Stimulated activated CD4-positive, alpha-beta T cell treated with anti-CD3 and anti-CD28 coated beads, Interleukin-2, amount 100 ng/mL, for 4 hours (primary cell): Measurements from ENCODE around the gene TSPAN7.

Source experiments
- DNase-seq: peaks from one replicate; pipeline ENCODE4 v3.0.0-alpha.2; 2020; ENCODE audit warnings: low read depth

The TSPAN7 gene

DNA sequence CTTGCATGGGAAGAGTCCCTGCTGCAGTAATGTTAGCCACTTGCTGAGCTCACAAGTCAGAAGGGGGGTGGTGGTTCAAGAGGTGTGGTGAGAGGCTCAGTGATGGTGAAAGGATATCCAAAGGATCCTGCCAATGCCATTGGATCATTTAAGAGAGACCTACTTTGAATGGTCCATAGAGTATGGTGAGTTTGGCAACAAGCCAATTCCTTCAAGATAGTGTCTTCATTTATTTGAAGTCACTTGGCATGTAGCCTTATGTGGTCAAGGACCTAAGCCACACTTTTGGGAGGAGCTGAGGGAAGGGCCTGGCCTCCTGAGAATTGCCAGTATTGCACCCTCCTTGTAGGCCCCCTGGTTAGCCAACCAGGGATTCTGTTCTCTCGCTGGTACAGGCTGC is 87.9 kb downstream of the TSPAN7 start:
- no peak for DNase-seq

DNA sequence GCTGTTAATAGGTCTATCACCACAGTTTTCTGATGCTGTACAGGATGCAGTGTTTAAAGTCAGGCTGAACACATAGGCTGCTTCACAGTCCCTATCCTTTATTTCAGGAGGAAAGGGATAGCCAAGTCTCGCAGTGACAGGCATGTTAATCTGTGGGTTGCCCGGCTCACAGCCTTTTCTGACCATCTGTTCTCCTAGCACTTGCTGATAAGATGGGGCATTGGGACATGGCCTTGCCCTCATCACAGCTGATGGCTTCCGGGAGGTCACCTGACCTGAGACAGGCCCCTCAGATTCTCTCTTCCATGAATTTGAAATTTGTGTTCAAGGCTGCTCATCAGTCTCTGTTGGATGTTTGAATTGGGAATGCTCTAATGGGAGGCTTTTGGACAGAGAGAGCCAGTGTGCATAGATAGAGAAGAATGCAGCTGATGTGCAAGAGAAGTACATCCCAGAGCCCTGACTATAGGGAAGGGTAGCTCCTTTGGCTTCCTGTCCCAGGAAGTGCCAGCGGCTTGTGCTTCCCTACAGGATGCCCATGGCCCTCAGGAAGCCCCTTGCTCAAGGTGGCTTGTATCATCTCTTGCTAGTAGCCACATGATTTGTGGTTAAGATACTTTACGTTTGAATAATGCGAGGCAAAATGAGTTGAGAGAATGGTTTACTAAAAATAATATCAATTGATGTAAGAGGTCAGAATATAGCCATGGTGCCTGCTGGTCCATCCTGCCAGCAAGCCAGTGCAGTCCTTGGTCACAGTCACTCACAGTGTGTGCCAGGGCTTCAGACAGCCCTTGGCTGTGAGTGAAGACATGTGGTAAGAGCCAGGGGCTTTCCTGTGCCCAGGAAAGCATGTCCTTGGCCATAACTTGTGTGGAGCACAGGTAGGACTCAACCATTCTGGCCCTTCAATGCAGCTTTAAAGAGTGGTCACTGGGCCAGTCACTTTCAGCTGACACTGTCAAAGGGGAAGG is 88.6 kb downstream of the TSPAN7 start:
- DNase-seq, result no peak

DNA sequence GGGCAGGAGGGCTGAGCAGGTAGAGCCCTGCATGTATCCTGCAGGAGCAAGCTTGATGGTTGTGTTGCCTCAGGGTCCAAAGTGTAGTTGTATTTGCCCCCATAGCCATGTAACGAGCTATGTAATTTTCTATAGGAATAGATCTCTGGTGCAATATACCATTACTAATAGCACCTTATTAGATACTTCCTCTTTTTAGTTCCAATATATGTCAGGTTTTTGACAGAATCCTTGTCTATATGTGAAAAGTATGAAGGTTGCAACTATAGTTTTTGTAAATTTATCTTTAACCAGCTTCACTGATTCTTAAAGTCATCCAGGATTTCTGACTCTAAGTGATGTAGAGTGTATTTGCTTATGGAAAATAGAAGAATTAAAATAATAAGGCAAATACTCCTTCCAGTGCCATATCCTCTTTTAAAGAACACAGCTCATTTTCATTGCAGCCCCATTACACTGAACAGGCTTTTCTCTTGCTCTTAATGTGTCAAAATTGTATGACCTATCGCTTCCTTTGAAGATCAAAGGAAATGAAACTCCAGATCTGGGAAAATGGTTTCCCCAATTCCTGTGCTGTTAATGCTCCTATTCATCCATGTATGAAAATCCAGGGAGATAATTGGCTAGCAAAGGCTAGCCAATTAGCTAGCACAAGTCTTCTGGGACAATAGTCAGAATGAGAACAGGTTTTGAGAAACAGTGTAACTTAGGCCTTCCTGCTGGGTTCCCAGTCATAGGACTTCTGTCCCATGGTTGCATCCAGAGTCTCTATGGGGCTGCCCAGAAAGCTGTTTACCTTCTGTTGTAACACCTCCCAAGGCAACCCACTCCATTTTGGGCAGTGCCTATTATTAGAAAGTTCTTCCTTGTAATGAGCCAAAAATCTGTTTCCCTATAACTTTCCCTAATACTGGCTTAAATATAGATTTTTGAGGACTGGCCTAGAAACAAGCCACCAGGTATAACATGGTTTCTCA is 90.6 kb downstream of the TSPAN7 start:
- DNase-seq, result no peak

DNA sequence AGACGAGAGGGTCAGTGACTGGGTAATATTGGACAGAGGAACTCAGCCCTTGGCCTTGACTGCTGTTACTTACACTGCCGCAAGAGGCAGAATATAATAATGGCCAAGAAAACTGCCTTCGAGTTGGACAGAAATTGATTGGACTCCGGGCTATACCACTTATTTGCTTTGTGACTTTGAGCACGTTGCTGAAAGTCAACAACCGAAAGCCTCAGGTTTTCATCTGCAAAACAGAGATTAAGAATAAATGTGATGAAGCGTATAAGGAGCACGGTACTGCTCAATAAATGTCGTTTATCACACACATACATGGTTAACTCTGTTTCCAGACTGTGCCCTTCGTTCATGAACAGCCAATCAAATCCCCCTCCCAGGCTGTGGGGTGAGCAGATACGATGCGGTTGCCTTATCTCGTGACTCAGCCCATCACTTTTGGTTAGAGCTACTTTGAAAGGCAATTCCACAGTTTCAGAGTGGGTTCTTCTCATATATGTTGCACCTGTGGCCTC is 91.6 kb downstream of the TSPAN7 start:
- DNase-seq, result no peak

DNA sequence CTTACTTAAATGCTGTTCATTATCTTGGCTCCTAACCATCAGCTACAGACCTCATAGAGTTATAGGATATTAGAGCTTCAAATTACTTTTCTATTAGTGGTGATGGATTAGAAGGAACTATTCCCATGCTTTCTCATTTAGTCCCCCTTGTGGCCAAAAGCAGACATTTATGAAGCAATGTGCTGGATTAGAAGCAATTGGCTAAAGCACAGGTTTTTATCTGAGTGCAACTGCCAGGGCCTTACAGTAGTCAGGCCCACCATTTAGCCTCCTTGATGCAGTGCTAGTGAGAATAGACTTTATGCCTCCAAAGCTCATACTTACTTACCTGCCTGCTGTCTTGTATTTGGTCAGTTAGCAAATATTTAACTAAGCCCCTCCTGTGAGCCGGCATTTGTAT is 93.0 kb downstream of the TSPAN7 start:
- DNase-seq, result no peak

DNA sequence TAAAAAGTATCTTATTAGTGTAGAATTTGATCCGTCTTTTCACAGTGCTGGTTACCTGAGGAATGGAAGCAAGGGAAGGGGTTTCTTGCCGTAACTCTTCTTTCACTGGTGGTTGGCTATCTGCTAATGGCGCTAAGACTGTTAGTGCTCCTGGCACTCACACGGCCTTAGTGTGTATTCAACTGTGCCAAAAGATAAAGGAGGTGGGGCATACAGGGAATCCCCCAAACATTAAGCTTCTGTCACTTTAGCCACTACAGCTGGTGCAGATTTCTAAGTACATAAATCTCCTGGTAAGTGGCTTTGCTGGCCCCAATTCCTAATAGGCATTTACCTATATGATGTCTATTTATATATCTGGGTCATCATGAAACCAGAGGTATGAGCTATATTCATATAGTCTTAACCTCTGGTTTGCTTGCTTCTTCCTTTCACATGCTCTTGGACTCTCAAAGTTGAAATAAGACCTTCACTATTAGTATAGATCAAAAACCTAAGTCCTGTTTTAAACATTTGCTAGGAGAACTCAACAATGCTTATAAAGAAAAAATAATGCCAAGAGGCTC is 95.1 kb downstream of the TSPAN7 start:
- no peak for DNase-seq

DNA sequence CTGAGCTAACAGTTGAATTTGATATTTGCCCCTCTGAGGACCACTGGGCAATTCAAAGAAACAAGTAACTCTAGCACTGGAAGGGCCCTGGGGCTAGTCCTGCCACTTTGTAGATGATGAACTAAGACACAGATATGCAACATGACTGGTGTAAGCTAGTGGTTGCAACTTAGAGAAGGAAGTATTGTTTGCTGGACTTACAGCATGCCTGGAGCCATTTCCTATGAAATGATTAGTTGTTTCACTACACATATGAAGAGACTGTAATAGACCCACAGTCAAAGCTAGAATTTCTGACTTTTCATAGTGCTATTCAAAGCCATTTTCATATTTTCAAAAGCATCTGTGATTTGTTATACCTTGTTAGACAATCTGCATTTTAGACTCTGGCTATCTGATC is 96.2 kb downstream of the TSPAN7 start:
- DNase-seq, result no peak

DNA sequence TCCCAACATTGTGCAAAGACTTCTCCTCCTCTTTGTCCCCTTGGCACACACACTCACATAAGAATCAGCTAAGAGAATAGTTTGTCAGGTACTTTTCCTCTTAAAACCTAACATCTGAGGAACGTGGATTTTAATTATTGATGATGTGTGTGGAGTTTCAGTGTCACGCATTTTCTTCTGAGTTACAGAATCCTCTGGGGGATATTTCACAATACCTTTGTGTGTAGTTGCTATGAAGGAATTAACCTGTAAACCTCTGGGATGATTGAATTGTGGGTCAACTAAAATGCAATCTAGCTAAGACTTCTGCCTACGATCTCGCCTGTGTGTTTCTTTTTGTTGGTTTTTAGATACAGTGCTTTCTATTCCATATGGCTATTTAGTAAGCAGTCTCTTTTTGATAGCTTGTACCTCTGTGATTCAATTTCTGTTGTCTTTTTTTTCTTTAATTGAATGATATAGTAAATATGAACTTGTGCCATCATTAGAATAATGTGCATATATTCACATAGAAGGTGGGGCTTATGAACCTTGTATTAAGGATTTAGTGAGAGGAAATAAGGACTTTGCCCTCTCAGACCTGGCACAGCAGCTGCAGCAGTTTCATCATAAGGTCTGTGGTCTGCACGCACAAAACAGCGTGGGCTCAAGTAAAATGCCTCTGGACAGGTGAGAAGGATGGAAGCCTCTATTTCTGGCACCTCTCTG is 99.2 kb downstream of the TSPAN7 start:
- DNase-seq, result no peak

DNA sequence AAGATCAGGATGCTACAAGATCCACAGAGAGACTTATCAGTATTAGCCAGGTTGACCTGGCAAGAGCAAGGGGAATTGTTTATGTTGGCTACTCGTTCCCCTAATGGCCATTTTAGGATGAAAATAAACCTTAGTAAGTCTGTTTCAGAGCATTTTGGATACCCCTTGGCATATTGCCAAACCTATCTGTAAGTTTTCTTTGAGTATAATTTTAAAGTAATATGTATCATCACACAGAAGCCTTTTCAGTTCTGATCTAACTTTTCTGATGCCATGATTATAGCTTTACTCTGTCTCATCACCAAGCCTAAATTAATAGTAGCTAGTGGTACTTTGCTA is 99.7 kb downstream of the TSPAN7 start:
- no peak for DNase-seq

DNA sequence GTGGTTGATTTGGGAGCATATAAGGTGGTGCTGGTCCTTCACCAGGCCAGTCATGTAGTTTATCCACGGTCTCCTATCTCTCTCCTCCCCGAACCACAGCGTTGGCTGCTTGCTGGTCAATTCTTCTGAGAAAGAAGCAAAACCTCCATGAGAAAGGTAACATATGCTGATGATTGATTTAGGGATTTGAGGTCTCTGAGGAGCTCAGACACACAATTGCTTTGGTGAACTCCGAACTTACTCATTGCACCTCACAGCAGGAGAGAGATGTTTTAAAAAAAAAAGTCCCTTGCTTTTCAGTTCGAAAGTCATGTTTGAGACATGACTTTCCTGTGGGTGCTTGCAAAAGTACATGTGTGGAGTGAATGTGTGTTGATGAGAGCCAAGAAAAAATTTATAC is 100.2 kb downstream of the TSPAN7 start:
- DNase-seq, result no peak

DNA sequence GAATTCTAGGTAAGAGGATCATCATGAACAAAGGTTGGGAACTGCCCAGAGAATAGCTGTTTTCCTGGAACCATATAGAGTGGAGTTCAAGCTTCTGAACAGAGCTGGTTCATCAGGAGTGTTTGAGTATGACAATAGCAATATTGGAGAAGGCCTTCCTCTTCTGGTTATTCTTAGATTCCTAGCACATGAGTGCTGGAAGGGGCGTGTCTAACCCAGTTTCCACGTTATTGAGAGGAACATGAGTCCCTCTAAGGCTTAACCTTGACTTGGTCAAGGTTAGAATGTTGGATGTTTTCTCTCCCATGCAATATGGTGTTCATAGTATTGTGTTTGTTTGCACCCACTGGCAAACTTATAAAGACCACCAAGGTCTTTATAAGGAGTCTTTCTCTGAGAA is 101.3 kb downstream of the TSPAN7 start:
- DNase-seq, result no peak

DNA sequence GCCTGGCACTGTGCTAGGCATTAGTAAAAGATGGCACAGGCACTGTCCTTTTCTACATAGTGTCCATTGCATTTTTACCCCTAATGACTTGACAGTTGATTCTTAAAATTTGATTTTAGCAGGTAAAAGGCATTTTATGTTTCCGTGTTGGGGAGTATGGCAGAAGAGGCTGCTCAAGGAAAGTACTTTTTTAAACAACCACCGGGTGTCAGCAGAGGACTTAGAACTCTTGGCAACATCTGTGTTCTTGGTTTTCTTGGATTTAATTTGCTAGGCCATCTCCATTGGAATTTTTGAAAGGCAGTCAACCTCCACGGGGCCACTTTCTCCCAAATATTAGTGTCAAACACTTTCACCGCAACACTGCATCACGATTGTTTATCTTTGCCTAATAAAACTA is 102.9 kb downstream of the TSPAN7 start:
- no peak for DNase-seq

DNA sequence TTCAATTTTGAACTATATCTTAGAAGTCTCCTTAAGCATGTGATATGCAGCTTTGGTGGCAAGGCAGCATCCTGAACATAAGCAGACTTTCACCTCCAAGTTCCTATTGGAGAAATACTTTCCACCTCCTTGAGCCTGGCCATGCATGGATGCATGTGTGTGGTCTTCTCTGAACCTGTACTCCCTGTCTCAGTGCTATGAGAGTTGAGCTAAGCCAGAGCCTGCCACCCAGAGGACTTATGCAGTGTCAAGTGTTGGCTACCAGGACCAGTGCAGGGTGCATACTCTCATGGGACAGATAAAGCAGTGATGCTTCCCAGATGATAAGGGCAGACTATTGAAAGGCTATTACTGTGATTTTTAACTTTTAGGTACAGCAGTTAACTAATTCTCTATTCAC is 105.6 kb downstream of the TSPAN7 start:
- DNase-seq, result no peak

DNA sequence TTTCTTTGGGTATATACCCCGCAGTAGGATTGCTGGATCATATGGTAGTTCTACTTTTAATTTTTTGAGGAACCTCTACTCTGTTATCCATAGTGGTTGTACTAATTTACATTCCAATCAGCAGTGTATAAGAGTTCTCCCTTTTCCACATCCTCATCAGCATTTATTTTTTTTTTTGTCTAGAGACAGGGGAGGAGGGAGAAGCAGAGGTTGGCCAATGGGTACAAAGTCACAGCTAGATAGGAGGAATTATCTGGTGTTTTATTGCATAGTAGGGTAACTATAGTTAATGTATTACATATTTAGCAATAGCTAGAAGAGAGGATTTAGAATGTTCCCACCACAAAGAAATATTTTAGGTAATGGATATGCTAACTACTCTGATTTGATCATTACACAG is 107.4 kb downstream of the TSPAN7 start:
- DNase-seq, result no peak

DNA sequence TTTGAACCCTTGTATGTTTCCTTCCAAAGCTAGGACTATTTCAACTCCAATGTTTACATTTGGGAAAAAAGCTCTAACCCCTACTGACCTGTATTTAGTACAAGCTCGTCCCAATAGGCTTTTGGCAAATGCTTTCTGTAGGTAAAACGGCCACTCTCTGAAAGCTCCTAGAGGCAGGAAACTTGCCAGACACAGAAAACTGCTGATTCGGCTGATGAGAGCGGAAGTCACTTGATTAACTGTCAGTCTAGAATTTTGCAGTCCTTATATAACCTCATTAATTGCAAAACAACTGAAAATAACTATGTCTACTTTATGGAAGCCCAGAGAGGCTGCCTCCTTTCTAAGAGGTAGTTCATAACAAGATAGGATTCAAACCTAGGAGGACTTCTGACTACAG is 108.1 kb downstream of the TSPAN7 start:
- no peak for DNase-seq

DNA sequence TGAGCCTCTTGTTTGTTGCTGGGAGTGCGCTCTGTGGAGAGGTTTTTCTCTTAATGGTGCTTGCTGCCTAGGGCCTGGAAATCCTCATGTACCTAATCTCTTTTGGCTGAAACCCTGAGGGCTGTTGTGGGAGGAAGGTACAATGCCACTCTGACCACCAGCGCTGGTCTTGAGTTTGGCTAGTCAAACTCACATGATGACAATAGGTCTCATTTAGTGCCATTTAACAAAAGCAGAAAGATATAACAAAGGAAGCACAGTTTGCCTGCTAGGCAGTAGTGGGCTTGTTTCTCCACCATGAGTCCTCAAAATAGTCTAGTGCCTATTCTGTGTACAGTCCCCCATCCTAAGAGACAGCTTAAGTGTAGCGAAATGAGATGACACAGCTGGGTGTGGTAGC is 111.3 kb downstream of the TSPAN7 start:
- DNase-seq, result no peak

DNA sequence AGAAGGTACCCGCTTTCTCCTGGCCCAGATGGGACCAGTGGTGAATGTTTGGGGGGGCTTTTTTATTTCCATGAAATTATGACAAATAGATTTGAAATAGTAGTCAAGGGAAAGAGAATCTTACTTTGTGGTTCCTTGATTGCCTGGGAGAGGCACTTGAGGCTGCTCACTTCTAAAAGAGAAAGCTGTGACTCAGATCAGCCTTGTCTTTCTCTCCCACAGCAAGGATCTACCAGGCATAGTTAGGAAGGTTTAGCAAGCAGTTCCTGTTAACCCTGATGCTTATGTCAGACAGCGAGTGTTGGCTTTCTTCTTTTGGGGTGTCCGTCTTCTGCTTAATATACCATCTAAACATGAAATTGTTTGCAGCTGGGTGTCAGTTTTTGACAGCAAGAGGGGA is 114.5 kb downstream of the TSPAN7 start:
- DNase-seq, result no peak

DNA sequence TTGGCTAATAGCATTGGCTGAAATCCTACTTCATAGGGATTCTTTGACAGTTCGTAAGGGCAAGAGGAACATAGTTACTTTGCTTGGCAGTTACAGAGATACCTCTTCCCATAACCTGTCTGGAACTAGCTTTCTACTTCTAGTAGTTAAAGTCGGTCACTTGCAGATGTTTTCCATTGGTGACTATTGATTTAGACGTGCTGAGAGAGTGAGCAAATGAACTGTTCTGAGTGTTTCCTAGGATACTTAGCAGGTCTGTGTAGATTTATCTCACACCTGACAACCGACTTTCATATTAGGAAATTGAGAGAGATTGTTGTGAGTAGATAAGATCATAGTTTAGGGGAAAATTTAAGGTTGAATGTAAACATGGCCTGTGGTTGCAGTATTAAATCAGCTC is 116.8 kb downstream of the TSPAN7 start:
- no peak for DNase-seq

DNA sequence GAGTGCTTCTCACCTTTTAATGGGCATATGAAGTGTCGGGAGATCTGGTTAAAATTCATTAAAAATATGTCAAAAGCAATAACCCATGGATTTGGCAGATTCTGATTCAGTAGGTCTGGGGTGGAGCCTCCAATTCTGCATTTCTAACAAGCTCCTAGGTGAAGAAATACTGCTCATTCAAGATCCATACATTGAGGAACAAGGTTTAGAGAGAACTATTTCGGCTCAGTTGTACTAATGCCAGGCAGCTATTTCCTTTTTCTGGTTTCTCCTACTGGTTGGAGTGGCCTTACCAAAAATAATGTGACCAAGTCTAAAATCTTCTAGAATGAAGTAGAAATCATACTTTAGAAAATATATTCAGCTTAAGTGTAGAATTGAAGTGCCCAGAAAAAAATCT is 117.5 kb downstream of the TSPAN7 start:
- DNase-seq, result no peak

DNA sequence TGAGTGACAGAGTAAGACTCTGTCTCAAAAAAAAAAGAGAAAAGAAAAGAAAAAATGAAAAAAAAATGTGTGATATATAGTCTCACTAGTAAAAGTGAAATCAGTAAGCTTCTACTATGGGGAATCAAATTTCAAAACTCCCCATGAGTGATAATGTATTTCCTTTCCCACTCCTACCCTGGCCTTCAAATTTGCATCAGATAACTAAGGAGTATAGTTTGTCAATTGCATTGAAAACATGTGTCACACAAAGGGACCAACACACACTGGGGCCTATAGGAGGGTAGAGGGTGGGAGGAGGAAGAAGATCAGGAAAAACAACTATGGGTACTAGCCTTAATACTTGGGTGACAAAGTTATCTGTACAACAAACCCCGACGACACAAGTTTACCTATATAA is 118.4 kb downstream of the TSPAN7 start:
- no peak for DNase-seq

DNA sequence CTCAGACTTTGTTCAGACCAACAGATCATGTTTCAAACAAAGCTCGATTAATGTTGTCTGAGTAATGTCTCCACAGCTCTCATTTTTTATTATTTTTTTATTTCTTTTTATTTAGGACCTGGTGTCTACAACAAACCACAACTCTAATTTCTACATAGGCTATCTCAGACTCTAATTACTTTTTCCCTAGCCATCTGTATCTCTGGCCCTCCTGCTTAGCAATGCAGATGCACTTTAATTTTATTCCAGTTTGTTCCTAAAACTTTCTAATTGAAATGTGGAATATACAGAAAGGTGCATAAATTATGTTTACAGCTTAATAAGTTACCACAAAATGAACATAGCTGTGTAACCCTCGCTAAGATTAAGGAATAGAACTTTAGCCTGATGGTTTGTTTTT is 120.8 kb downstream of the TSPAN7 start:
- DNase-seq, result no peak

DNA sequence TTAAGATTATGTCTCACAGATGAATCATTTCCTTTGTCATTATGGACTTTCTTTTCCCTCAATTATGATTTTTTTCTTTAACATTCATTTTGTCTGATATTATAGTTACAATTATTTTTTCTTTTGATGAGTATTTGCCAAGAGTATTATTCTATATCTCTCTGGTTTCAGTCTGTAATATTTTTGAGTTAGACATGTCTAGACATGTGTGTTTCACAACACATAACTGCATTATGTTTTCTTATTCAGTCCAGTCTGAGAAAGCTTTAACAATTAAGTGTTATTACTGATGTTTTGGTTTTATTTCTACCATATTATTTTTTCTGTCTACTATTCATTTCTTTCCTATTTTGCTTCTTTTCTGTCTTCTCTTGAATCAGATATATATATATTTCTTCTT is 131.6 kb downstream of the TSPAN7 start:
- DNase-seq, result no peak
